ENCODE data around the gene MAST4. TPM values are rescaled to one million over a fixed set of nuclear protein-coding genes. Genes with fewer than 3 reads are reported as not detected.

MAST4 gene
- total and polyA plus RNA-seq, 2 of the 4 experiments (the other 2 are of a cell fraction) = 4.8 to 6.8 TPM

GRCh38 chr5:67201897-67202549, 605.8 kb downstream of the MAST4 start:
- Histone ChIP-seq H3K23ac (ENCODE audit: low read depth, low read length) (no peak overlapping the region), H3K27ac (ENCODE audit: insufficient read depth, low read length) (no peak overlapping the region), H2AFZ (replicated peaks; ENCODE audit: low read length, poor library complexity) (no peak overlapping the region), H2BK5ac (ENCODE audit: low read depth, low read length, poor library complexity, severe bottlenecking) (no peak overlapping the region), H4K91ac (ENCODE audit: insufficient read depth, low read depth, low read length) (no peak overlapping the region), H3K4me3 (ENCODE audit: insufficient read depth, low read depth, low read length) (no peak overlapping the region), H3K4ac (ENCODE audit: low read depth, low read length) (no peak overlapping the region), H3K9ac (ENCODE audit: low read depth, low read length) (no peak overlapping the region), H4K5ac (ENCODE audit: low read depth, low read length) (no peak overlapping the region), H3K27me3 (ENCODE audit: control insufficient read depth, insufficient read depth, low read length) (0 out of 2 replicates have a peak, but pooled peaks cover under 1% of the 10 kb centered on the region), H3K79me1 (ENCODE audit: low read depth in 1 of 2, low read length in 2 of 2) (no peaks in the 10 kb centered on the region), H2BK120ac (ENCODE audit: low read depth, low read length) (no peak overlapping the region), H3K56ac (ENCODE audit: extremely low read depth, insufficient read depth, low read length) (no peak overlapping the region), H4K20me1 (ENCODE audit: insufficient read depth, low read length) (no peaks in the 10 kb centered on the region), H3K4me1 (ENCODE audit: control insufficient read depth, insufficient read depth, low read length) (peaks cover 2% of the 10 kb centered on the region; the same call in 1 of the 2 replicates), H2BK15ac (ENCODE audit: low read depth, low read length) (no peak overlapping the region), H2AK5ac (ENCODE audit: low read depth, low read length) (no peak overlapping the region), H3K18ac (ENCODE audit: low read depth, low read length) (no peak overlapping the region), H4K8ac (ENCODE audit: low read depth in 2 of 2, low read length in 2 of 2) (no peak overlapping the region), H3K14ac (replicated peaks; ENCODE audit: low read depth, low read length) (no peak overlapping the region), H2BK20ac (ENCODE audit: low read depth, low read length) (no peak overlapping the region), H3K4me2 (ENCODE audit: low read depth, low read length) (no peak overlapping the region), H2AK9ac (replicated peaks; ENCODE audit: low read depth, low read length, poor library complexity) (no peak overlapping the region), H3K9me3 (ENCODE audit: control insufficient read depth, insufficient read depth, low read length) (no peaks in the 10 kb centered on the region), H3K9me1 (ENCODE audit: insufficient read depth, low read length) (no peaks in the 10 kb centered on the region), H3K36me3 (ENCODE audit: control insufficient read depth, insufficient read depth, low read length) (no peaks in the 10 kb centered on the region)
- POLR2A ChIA-PET (ENCODE audit: unreplicated experiment) = no interaction called here
- in situ Hi-C loops (cut with MboI; ENCODE audit: low sequenced_read_pairs) (loop anchor here (25.0 kb wide), 1 partner anchor 890 kb away; no protein-coding TSS in a partner anchor), dilution Hi-C loops (cut with HindIII; ENCODE audit: low sequenced_read_pairs, unreplicated experiment) (no loop called here), intact Hi-C loops (cut with micrococcal nuclease) (no loop called here)
- WGBS, 2 experiments (ENCODE audit: extremely low coverage in 2 of 2, insufficient read length in 1 of 2) = 56% methylated on average over 3 of the region's 6 CpGs; no CpG with 5 or more reads in 1 of the 2 experiments
- no peak for TF ChIP-seq MAFK (IDR thresholded peaks at IDR 0.05; ENCODE audit: low read depth, low read length)
- no peak for TF ChIP-seq BHLHE40 (IDR thresholded peaks at IDR 0.05; ENCODE audit: low read depth, low read length)
- no peak for TF ChIP-seq POLR2A (IDR thresholded peaks at IDR 0.05; ENCODE audit: low read depth, low read length)
- TF ChIP-seq RCOR1 (IDR thresholded peaks at IDR 0.05; ENCODE audit: insufficient replicate concordance, low read length) = no peak
- no peak for TF ChIP-seq MXI1 (IDR thresholded peaks at IDR 0.05; ENCODE audit: borderline replicate concordance, low read depth, low read length)
- BruUV-seq (replicated peaks) = no TSS peak
- ATAC-seq (ENCODE audit: low read depth) (no peak), DNase-seq (no peak)
- CTCF ChIA-PET = no interaction called here

All from IMR-90 (cell line).